AG20443 (cell line): ENCODE measurements around the gene MFSD6L.
"Not testable (repeated sequence)": the region's sequence is repeated elsewhere in the genome, so short reads cannot be mapped to it uniquely, and the experiment has no call there.

ENCODE experiments used
- DNase-seq: peaks from one replicate; pipeline ENCODE4 v3.0.0; 2012; ENCODE audit warnings: low spot score, mixed read lengths

Gene MFSD6L

GRCh38 chr17:8826808-8827435 is 27.8 kb upstream of the MFSD6L start:
- peak; percentile 3 for DNase-seq

GRCh38 chr17:8825802-8826201 is 26.6 kb upstream of the MFSD6L start:
- DNase-seq: no peak

DNA sequence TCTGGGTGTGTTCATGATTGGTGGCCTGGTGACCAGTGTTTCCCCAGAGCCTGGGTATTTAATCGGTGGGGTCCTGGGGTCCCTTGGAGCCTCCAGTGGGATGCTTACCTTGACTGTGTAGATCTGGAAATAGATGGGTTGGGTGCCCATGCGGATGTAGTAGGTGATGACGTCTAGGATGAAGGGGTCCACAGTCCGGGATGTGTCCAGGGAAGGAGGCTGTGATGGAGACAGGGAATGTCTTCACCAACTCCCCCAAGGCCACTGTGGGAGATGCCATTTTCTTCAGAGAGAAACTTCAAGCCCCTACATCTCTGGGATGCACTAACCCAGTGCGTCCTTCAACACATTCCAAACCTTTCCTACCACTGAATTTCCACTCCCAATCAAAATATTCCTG is 24.1 kb upstream of the MFSD6L start:
- DNase-seq: no peak

DNA sequence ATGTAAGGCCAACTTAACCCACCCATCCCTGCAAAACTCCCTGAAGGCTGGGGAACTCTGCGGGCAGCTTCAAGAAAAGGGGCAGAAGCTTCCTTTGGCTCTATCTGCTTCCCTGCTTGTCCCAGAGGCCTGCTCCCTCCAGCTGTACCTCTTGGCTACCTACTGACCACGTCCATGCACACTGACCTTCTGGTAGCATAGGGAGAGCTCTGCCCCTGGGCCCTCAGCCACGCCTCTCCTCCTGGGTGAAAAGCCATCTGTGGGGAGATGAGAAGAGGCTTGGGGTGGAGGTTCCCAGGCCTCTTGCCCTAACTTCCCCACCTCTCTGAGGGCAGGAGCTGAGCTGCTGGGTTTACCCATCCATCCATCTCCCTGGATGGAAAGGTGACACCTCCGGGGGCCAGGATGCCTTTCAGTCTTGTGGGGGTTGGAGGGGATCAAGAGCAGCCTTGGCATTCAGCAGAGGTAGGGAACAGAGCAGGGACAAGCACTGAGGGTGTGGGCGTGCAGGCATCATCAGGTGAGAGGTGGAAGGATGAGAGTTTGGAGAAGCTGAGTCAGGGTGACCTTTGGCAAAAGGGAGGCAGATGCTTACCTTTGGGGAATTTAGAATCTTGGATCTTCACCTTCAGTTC is 23.4 kb upstream of the MFSD6L start:
- DNase-seq: no peak

- DNase-seq: no peak
These were observed 22.4 kb upstream of the MFSD6L start for GRCh38 chr17:8821446-8822105.

GRCh38 chr17:8820311-8821010 is 21.3 kb upstream of the MFSD6L start:
- no peak for DNase-seq

DNA sequence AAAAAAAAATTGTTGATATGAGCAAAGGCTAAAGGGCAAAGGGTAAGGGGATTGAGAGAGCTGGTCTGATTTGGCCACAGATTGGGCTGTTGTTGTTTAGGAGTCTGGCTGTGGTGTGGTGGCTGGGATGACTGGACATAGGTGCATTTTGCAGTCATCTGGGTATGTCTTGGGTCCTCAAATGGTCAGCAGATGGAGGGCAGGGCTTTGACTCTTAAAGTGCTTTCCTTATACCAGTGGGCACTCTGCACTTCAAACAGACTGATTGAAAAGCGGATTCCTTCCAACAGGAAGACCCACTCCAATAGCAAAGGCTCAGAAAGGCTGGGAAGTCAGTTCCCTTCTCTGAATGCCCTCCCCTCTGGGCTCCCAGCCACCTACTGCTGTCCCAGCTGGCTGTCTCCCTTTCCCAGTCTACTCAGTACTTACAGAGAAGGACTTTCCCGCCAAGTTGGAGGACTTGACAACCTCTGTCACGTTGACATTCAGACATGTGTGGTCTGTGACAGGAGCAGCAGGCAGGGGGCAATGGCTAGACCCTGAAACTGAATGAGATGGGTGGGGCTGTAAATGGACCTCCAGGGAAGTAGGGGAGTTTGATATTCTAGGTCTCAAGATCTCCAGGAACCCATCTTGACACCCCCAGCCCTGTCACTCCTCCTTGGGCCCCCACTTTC is 19.6 kb upstream of the MFSD6L start:
- no peak for DNase-seq

- DNase-seq: no peak
These were observed 18.9 kb upstream of the MFSD6L start for GRCh38 chr17:8818047-8818446.

- no peak for DNase-seq
These were observed 7.9 kb upstream of the MFSD6L start for GRCh38 chr17:8806926-8807550.

DNA sequence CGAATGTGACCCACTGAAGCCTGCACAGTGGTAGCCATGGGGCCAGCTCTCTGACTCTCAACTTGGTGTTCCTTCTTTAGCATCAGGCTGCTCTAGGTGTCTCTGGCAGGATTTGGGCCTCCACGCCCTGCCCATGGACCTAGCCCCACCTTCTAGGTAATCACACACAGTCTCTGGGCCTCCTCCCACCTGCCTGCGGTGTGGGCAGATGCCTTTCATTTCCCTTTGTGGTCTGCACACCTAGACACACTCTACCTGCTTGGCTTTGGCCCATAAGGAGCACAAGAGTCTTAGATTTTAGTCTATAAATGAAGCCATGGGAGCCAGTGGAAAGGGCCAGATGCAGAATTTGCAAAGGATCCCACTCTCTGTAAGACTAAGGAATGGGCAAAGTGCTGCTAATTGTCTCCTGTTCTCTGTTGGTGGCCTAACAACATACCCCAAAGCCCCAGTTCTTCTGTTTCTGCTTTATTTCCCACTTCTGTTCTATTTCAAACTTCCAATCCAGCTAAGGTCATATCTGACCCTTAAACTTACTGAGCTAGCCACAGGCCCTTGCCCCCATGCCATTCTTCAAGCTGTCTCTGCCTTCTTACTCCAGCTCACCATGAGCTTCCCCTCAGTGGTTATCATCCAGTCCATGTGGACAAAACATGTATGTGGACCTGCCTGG is 7.2 kb upstream of the MFSD6L start:
- DNase-seq: no peak

DNA sequence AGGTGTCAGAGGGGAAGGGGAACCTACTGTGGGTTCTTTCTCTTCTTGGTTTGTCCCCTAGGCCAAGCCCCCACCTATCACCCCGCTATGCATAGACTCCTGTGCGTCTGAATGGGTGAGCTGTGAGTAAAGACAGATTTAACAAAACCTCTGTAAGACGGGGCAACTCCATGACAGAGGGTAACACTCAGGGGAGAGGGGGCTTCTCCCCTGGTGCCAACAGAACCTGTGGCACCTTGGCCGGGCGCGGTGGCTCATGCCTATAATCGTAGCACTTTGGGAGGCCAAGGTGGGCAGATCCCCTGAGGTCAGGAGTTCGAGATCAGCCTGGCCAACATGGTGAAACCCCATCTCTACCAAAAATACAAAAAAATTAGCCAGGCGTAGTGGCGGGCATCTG is 6.2 kb upstream of the MFSD6L start:
- not testable (repeated sequence) for DNase-seq

- DNase-seq: no peak
These were observed 4.6 kb upstream of the MFSD6L start for GRCh38 chr17:8803531-8804420.

DNA sequence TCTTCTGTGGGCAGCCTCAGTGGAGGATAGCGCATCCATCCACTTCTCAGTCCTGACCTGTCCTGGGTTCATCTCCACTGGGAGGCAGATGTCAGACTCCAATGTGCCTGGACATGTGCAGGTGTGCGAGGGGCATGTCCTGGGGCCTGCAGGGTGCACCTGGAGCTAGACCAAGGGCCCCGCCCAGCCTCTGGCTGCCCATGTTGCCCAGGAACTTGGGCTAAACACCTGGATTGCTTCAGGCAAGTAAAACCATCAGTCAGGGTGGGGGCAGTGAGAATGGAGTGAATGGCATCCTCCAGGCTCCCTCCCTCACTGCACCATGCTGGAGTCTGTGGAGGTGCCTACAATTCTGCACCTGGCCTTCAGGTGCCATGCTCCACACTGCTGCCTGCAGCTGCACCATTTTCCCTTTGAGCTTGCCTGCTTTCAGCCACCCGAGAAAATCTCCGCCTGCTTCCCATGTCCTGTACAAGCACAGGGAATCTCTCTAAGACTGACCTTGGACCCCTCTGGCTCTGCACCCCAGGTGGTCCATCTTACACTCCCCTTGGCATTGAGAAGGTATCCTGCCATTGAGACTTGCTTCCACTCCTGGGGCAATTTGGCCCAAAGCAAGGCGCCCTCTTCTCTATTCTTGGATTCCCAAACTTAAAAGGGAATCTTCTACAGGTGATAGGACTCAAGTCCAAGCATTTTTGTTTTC is 2.1 kb upstream of the MFSD6L start:
- no peak for DNase-seq

- DNase-seq: no peak
These were observed 1.5 kb upstream of the MFSD6L start for GRCh38 chr17:8800656-8801055.

DNA sequence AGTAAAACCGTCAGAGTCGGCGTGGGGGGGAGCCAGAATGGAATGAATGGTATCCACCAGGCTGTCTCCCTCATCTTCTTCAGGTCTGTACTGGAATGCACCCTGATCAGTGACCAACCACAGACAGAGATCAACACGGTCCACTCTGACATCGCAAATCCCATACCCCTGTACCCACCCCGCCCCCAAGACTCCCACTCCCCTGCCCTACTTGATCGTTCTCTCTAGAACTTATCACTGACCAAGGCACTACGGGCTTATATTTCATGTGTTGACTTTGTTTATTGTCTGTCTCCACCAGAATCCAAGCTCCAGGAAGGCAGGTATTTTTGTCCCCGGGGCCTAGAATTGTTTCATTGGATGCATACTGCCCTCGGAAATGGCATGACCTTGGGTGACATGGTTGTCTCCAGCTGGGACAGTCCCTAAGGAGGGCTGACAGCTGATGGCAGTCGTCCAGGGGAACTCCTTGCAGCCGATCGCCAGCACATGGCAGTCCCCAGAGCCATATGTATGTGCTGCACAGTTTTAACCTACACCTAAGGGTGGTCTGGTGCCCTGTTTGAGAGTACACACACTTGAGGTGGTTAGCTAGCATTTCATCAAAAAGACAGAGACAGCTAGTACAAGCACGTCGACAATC is 526 bp upstream of the MFSD6L start:
- no peak for DNase-seq

GRCh38 chr17:8798176-8798845 is 854 bp downstream of the MFSD6L start:
- no peak for DNase-seq

DNA sequence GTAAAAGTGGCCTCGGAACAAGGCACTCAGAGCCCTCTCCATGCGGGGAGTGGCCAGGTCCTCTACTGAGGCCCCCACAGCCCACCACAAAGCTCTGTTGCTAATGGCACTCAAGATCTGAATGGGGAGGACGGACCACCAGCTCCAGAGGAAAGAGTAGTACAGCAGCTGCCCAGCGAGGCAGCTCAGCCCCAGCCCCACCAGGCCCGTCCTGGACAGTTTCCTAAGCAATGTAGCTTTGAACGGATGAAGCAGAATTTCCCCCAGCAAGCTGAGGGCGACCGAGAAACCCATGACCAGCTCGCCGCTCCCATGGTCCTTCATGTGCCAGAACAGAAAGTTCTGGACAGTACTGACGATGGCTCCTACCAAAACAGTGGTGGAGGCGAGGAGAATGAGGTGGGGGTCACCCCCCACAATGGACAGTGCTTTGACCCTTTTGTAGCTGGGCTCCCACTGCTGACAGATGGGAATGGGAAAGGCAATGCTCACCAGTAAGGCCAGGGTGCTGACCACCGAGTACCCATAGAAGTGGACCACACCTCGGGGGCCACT is 1.5 kb downstream of the MFSD6L start:
- DNase-seq: no peak

- no peak for DNase-seq
These were observed 4.5 kb downstream of the MFSD6L start for GRCh38 chr17:8794636-8795035.
